ENCODE measurements around the gene PBX2. TPM values are rescaled to one million over a fixed set of nuclear protein-coding genes. Genes with fewer than 3 reads are reported as not detected.
"Not testable (repeated sequence)": the region's sequence is repeated elsewhere in the genome, so short reads cannot be mapped to it uniquely, and the experiment has no call there.

The PBX2 gene
- total RNA-seq, 4 donors from 2014 or later, result 42.9 to 70.1 (median 61.0) TPM

DNA sequence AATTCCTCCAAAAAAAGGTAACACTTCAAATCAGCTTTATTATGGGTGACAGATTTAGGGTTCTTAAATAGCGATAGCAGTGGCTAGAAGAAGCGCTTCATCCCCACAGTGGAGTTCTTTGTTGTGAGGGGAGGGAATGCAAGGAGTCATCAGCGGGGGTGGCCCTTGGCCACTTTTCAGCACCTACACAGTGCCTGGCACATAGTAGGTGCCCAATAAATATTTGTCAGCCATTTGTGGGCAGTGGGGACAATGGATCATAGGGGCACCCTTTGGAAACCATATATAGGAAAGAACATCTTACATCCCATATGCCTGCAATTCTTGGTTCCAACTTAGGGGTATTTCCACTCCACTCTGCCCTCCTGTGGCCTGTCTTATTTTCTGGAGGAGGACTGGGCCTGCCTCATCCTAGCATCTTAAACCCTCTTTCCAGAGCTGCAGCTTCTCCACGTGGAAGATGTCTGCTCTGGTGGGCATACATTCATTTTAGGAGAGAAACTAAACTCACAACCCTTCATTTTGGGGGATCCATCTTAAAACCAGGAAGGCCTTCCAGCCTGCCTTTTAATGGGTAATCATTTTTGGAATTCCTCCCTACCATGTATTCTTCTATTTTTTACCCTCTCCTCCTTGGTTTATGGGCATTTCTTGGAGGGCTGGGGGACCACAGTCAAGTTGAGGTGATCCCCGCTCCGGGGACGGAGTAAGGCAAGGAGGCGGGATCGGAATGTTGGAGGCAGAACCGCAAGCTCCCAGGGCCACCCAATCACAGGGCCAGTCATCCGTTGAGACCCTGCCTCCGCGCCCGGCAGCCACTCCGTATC is 5.0 kb upstream of the PBX2 start:
- TF ChIP-seq POLR2A (IDR thresholded peaks at IDR 0.05), result peak; percentile 30 to 35
- peak; percentile 43 for TF ChIP-seq POLR2AphosphoS5 (IDR thresholded peaks at IDR 0.05)
- TF ChIP-seq EP300 (IDR thresholded peaks at IDR 0.05), result no peak
- TF ChIP-seq, protein P1, sequence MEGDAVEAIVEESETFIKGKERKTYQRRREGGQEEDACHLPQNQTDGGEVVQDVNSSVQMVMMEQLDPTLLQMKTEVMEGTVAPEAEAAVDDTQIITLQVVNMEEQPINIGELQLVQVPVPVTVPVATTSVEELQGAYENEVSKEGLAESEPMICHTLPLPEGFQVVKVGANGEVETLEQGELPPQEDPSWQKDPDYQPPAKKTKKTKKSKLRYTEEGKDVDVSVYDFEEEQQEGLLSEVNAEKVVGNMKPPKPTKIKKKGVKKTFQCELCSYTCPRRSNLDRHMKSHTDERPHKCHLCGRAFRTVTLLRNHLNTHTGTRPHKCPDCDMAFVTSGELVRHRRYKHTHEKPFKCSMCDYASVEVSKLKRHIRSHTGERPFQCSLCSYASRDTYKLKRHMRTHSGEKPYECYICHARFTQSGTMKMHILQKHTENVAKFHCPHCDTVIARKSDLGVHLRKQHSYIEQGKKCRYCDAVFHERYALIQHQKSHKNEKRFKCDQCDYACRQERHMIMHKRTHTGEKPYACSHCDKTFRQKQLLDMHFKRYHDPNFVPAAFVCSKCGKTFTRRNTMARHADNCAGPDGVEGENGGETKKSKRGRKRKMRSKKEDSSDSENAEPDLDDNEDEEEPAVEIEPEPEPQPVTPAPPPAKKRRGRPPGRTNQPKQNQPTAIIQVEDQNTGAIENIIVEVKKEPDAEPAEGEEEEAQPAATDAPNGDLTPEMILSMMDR (IDR thresholded peaks at IDR 0.05), result peak in 3 of 4 experiments; percentile 48 to 79 (median 74)
- no peaks in the 10 kb centered on the region for H3K36me3 ChIP-seq
- WGBS, 2 donors (ENCODE audit: low coverage in 1 of 2), result 13 to 45% methylated on average over 2 to 10 of the region's 15 CpGs
- H3K9me3 ChIP-seq, result no peaks in the 10 kb centered on the region
- peak overlapping the region; percentile 23 to 67 for H3K4me3 ChIP-seq
- H3K27me3 ChIP-seq, result no peaks in the 10 kb centered on the region
- H3K27ac ChIP-seq, result peak overlapping the region; percentile 95 to 99 (median 98)
- H3K4me1 ChIP-seq, result peaks cover 2 to 61% (median 14%) of the 10 kb centered on the region in 3 donors
- ATAC-seq, result no peak

DNA sequence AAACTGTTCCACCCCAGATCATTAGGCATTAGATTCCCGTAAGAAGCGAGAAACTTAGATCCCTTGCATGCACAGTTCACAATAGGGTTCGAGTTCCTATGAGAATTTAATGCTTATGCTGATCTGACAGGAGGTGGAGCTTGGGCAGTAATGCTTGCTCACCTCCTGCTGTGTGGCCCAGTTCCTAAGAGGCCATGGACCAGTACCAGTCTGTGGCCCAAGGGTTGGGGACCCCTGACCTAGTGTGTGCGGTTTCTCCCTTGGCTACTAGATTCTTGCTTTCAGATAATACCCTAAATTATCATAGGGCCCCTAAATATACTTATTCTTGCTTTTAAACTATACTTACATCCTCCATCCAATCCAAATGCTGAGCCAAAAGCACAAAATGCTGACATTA is 4.4 kb upstream of the PBX2 start:
- peak overlapping the region; percentile 95 to 99 (median 98) for H3K27ac ChIP-seq
- no peaks in the 10 kb centered on the region for H3K27me3 ChIP-seq
- H3K4me1 ChIP-seq, result peaks cover 2 to 64% (median 14%) of the 10 kb centered on the region in 3 donors
- H3K36me3 ChIP-seq, result no peaks in the 10 kb centered on the region
- no peak overlapping the region for H3K4me3 ChIP-seq
- WGBS, 2 donors (ENCODE audit: low coverage in 1 of 2), result 90 to 92% methylated on average over 3 to 4 of the region's 4 CpGs
- no peak for ATAC-seq
- H3K9me3 ChIP-seq, result no peaks in the 10 kb centered on the region
- TF ChIP-seq POLR2A (IDR thresholded peaks at IDR 0.05) (no peak), EP300 (IDR thresholded peaks at IDR 0.05) (no peak)

DNA sequence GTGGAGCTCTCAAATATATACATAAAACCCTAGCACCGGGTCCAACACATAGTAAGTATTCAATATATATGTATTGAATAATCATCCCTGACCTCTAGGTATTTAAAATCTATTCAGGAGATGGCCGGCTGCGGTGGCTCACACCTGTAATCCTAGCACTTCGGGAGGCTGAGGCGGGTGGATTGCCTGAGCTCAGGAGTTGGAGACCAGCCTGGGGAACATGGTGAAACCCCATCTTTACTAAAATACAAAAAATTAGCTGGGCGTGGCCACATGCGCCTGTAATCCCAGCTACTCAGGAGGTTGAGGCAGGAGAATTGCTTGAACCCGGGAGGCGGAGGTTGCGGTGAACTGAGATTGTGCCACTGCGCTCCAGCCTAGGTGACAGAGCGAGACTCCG is 3.1 kb upstream of the PBX2 start:
- not testable (repeated sequence) for ATAC-seq, H3K9me3 ChIP-seq, H3K36me3 ChIP-seq, H3K27me3 ChIP-seq
- Histone ChIP-seq H3K4me1 (peaks cover 2 to 77% (median 24%) of the 10 kb centered on the region in 3 donors), H3K27ac (peak overlapping the region in 3 of 4 donors; percentile 97 to 99 (median 98)), H3K4me3 (peak overlapping the region in 1 of 2 donors; percentile 89)
- 58 to 90% methylated on average over 6 to 7 of the region's 13 CpGs for WGBS, 2 donors (ENCODE audit: low coverage in 1 of 2)

DNA sequence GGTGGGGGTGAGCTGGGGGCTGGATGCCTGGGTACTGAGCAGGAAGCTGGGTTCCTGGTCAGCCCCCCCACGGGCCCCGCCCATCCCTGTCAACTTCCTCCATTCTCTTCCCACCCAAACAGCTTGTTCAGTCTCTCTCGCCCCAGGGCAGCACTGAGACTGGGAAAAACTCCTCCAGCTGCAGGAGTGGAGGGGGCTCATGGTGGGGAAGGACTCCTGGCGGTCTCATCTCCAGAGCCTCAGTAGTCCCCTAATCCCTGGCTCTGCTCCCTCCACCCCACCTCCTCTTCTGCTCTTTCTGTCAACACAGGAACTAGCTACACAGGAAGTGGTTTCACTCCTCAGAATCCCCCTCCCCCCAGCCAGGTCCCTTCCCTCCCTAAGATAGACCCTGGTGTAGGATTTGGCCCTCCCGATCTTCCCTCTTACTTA is 2.6 kb upstream of the PBX2 start, which contains the start of gene GPSM3:
GPSM3 (minus strand) TSS at position 36 of the 432 bp plus-strand sequence. CDS start 130 bp downstream, outside the sequence.
- peak within 1 kb of the TSS in 1 of 2 donors; percentile 89 for H3K4me3 ChIP-seq
- H3K4me1 ChIP-seq, result peaks cover 2 to 80% (median 29%) of the 10 kb centered on the region in 3 donors
- no peaks in the 10 kb centered on the region for H3K9me3 ChIP-seq
- no peaks in the 10 kb centered on the region for H3K27me3 ChIP-seq
- TF ChIP-seq, protein P1 (IDR thresholded peaks at IDR 0.05), result no peak
- no peak for TF ChIP-seq POLR2AphosphoS5 (IDR thresholded peaks at IDR 0.05)
- TF ChIP-seq POLR2A (IDR thresholded peaks at IDR 0.05), result no peak
- no peak for TF ChIP-seq EP300 (IDR thresholded peaks at IDR 0.05)
- peaks cover 0 to 5% of the 10 kb centered on the region in 2 donors for H3K36me3 ChIP-seq
- WGBS, 2 donors (ENCODE audit: low coverage in 1 of 2), result 33 to 60% methylated on average over 2 to 3 of the region's 5 CpGs
- peak within 1 kb of the TSS in 3 of 4 donors; percentile 97 to 99 (median 98) for H3K27ac ChIP-seq
- no peak for ATAC-seq

DNA sequence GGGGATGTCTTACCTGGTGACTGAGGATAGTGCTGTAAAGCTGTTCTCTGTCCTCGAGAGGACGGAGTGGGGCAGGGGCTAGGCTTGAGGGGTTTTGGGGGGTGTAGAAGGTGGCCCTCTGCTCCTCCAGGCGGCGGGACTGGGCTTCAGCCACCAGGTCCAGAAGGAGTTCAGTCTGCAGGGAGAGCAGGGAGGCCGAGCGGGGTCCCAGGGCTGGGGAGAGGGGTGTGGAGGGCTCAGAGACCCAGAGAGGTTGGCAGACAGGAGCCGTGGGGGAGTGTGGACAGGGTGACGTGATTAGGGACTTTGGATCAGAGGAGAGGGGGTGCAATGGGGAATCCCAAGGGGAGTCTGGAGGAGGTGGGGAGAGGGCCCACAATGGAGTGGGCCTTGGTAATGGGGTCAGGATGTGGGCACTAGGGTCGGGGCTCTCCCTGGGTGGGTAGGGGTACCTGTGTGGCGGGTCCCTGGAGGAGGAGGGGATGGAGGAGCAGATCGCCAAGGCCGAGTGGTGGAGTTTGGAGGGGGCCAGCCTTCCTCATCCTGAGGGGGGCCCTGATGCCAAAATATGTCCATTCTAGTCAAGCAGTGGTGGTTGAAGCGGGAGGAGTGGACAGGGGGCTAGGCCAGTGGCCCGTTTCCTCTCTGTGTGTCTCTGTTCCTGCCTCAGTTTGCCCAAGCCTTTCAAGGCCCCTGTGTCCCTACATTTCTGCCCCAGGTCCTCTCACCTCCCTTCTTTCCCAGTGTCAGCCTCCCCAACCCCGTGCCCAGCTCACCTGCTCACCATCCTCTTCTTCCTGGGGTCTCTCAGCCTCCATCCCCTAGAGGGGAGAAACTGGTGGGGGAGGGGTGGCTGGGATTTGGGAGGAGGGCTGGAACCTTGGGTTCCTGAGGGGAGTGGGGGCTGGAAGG is 1.9 kb upstream of the PBX2 start:
- Histone ChIP-seq H3K36me3 (peaks cover 0 to 12% of the 10 kb centered on the region in 2 donors), H3K27ac (peak overlapping the region in 3 of 4 donors; percentile 97 to 99 (median 98)), H3K4me1 (peaks cover 1 to 80% (median 32%) of the 10 kb centered on the region in 3 donors), H3K27me3 (no peaks in the 10 kb centered on the region), H3K9me3 (no peaks in the 10 kb centered on the region), H3K4me3 (peak overlapping the region in 1 of 2 donors; percentile 89)
- 42 to 82% methylated on average over 3 to 9 of the region's 15 CpGs for WGBS, 2 donors (ENCODE audit: low coverage in 1 of 2)
- ATAC-seq, result no peak
- no peak for TF ChIP-seq POLR2AphosphoS5 (IDR thresholded peaks at IDR 0.05)
- no peak for TF ChIP-seq EP300 (IDR thresholded peaks at IDR 0.05)
- no peak for TF ChIP-seq POLR2A (IDR thresholded peaks at IDR 0.05)
- TF ChIP-seq, protein P1 (IDR thresholded peaks at IDR 0.05), result no peak
